ENCODE measurements around the gene ASB13.

GRCh38 chr10:5658871-5659618 is 7.3 kb downstream of the ASB13 start:
- TF ChIP-seq POLR2AphosphoS5 (IDR thresholded peaks at IDR 0.05; ENCODE audit: low read depth, low read length) (no peak), TAF1 (IDR thresholded peaks at IDR 0.05; ENCODE audit: low read depth, low read length) (no peak), POLR2A (IDR thresholded peaks at IDR 0.05; ENCODE audit: low read depth, low read length) (no peak), SPI1 (IDR thresholded peaks at IDR 0.05; ENCODE audit: low read depth, low read length) (no peak)

Data from GM12891 (cell line).